ENCODE results near the gene UBR1. TPM values are rescaled to one million over a fixed set of nuclear protein-coding genes. Genes with fewer than 3 reads are reported as not detected.

The UBR1 gene
- total RNA-seq, 4 donors from 2014 or later: 11.6 to 38.2 (median 17.2) TPM

GRCh38 chr15:43144512-43144911 is 38.7 kb upstream of the UBR1 start:
- intact Hi-C loops (cut with DNase I; ENCODE audit: low total_unique reads): no loop called here
- DNase-seq (ENCODE audit: low spot score in 2 of 2): no peak
- no peak overlapping the region for H3K4me3 ChIP-seq (ENCODE audit: low read depth, poor library complexity, severe bottlenecking)
- TF ChIP-seq CTCF (IDR thresholded peaks at IDR 0.05) (no peak), POLR2A (IDR thresholded peaks at IDR 0.05) (no peak)

GRCh38 chr15:43143203-43143941 is 37.5 kb upstream of the UBR1 start:
- no peak overlapping the region for H3K4me3 ChIP-seq (ENCODE audit: low read depth, poor library complexity, severe bottlenecking)
- intact Hi-C loops (cut with DNase I; ENCODE audit: low total_unique reads): no loop called here
- TF ChIP-seq POLR2A (IDR thresholded peaks at IDR 0.05) (no peak), CTCF (IDR thresholded peaks at IDR 0.05) (no peak)
- WGBS, 2 donors: 87 to 93% methylated on average over 4 of the region's 4 CpGs
- no peak for DNase-seq (ENCODE audit: low spot score in 2 of 2)

- no peak overlapping the region for H3K4me3 ChIP-seq (ENCODE audit: low read depth, poor library complexity, severe bottlenecking)
- DNase-seq (ENCODE audit: low spot score in 2 of 2): no peak
- no peak for TF ChIP-seq CTCF (IDR thresholded peaks at IDR 0.05)
- TF ChIP-seq POLR2A (IDR thresholded peaks at IDR 0.05): no peak
- intact Hi-C loops (cut with DNase I; ENCODE audit: low total_unique reads): no loop called here
- 89 to 90% methylated on average over 3 of the region's 3 CpGs for WGBS, 2 donors
Measured at GRCh38 chr15:43135351-43135750, 29.5 kb upstream of the UBR1 start.

- 5 to 15% methylated on average over 12 of the region's 12 CpGs for WGBS, 2 donors
- no peak for TF ChIP-seq CTCF (IDR thresholded peaks at IDR 0.05)
- no peak for TF ChIP-seq POLR2A (IDR thresholded peaks at IDR 0.05)
Measured at GRCh38 chr15:43134157-43134635, 28.4 kb upstream of the UBR1 start.

GRCh38 chr15:43133430-43134156 is 27.8 kb upstream of the UBR1 start, which contains the start of gene TMEM62:
TMEM62 (plus strand) TSS chr15:43133586; CDS start chr15:43133803, 217 bp downstream.
- peak; percentile 70 to 95 for DNase-seq (ENCODE audit: low spot score in 2 of 2)
- peak within 1 kb of the TSS; percentile 91 for H3K4me3 ChIP-seq (ENCODE audit: low read depth, poor library complexity, severe bottlenecking)
- intact Hi-C loops (cut with DNase I; ENCODE audit: low total_unique reads): no loop called here
- TF ChIP-seq CTCF (IDR thresholded peaks at IDR 0.05) (no peak), POLR2A (IDR thresholded peaks at IDR 0.05) (no peak)
- 0 to 1% methylated on average over 34 to 45 of the region's 66 CpGs for WGBS, 2 donors

More at GRCh38 chr15:43134157-43134635, 28.4 kb upstream of the UBR1 start:
- H3K4me3 ChIP-seq (ENCODE audit: low read depth, poor library complexity, severe bottlenecking): peak overlapping the region; percentile 91
- no peak for DNase-seq (ENCODE audit: low spot score in 2 of 2)
- intact Hi-C loops (cut with DNase I; ENCODE audit: low total_unique reads): no loop called here
